Nephron progenitor cell (in vitro differentiated cells): ENCODE measurements around the gene PANK3.
"Not testable (repeated sequence)": the region's sequence is repeated elsewhere in the genome, so short reads cannot be mapped to it uniquely, and the experiment has no call there.

Source experiments
- DNase-seq: peaks from one replicate; pipeline ENCODE4 v3.0.0; 2021
- H3K27ac Mint-ChIP-seq: 2 replicates; pipeline ENCODE4 v1.8.0; 2021; ENCODE audit warnings: mild to moderate bottlenecking, moderate library complexity, mixed read lengths
- H3K27me3 Mint-ChIP-seq: 2 replicates; pipeline ENCODE4 v1.8.0; 2021; ENCODE audit warnings: mild to moderate bottlenecking, low read depth, mixed read lengths; ENCODE audit not compliant: poor library complexity
- H3K36me3 Mint-ChIP-seq: 2 replicates; pipeline ENCODE4 v1.8.0; 2021; ENCODE audit warnings: low read depth, mixed read lengths
- H3K4me1 Mint-ChIP-seq: 2 replicates; pipeline ENCODE4 v1.8.0; 2021; ENCODE audit warnings: mixed read lengths
- H3K4me3 Mint-ChIP-seq: 2 replicates; pipeline ENCODE4 v1.8.0; 2021; ENCODE audit warnings: mild to moderate bottlenecking, moderate library complexity, mixed read lengths
- H3K9me3 Mint-ChIP-seq: 2 replicates; pipeline ENCODE4 v1.8.0; 2021; ENCODE audit warnings: mild to moderate bottlenecking, moderate library complexity, mixed read lengths
- CTCF ChIP-seq: fragments of 200-600 bp; sonication (generic); IDR thresholded peaks from 2 replicates; pipeline ENCODE4 v1.5.0; 2021; ENCODE audit warnings: antibody characterized with exemption

Gene PANK3

GRCh38 chr5:168583742-168584482 is 4.7 kb upstream of the PANK3 start:
- peaks cover 29% of the 10 kb centered on the region for H3K4me1 Mint-ChIP-seq
- no peak overlapping the region for H3K27ac Mint-ChIP-seq
- no peaks in the 10 kb centered on the region for H3K36me3 Mint-ChIP-seq
- no peak for DNase-seq
- H3K27me3 Mint-ChIP-seq: no peaks in the 10 kb centered on the region
- no peaks in the 10 kb centered on the region for H3K9me3 Mint-ChIP-seq
- no peak for TF ChIP-seq CTCF
- H3K4me3 Mint-ChIP-seq: no peak overlapping the region

- not testable (repeated sequence) for H3K9me3 Mint-ChIP-seq, H3K4me3 Mint-ChIP-seq, DNase-seq, H3K27me3 Mint-ChIP-seq
- peak overlapping the region; percentile 99 for H3K27ac Mint-ChIP-seq
- peaks cover 39% of the 10 kb centered on the region for H3K4me1 Mint-ChIP-seq
- H3K36me3 Mint-ChIP-seq: peaks cover 16% of the 10 kb centered on the region
Measured at GRCh38 chr5:168580814-168581469, 1.8 kb upstream of the PANK3 start.

GRCh38 chr5:168580227-168580508 is 1.0 kb upstream of the PANK3 start:
- Mint-ChIP-seq H3K4me3 (peak overlapping the region; percentile 85), H3K27me3 (no peaks in the 10 kb centered on the region), H3K36me3 (peaks cover 24% of the 10 kb centered on the region), H3K4me1 (peaks cover 36% of the 10 kb centered on the region), H3K27ac (peak overlapping the region; percentile 99), H3K9me3 (peaks cover 15% of the 10 kb centered on the region)
- TF ChIP-seq CTCF: no peak
- DNase-seq: peak; percentile 15

GRCh38 chr5:168579488-168580226 is 489 bp upstream of the PANK3 start:
- Mint-ChIP-seq H3K4me1 (peaks cover 32% of the 10 kb centered on the region), H3K36me3 (peaks cover 29% of the 10 kb centered on the region), H3K27me3 (no peaks in the 10 kb centered on the region), H3K4me3 (peak overlapping the region; percentile 85), H3K27ac (peak overlapping the region; percentile 99), H3K9me3 (peaks cover 20% of the 10 kb centered on the region)
- TF ChIP-seq CTCF: no peak
- peak; percentile 98 for DNase-seq

GRCh38 chr5:168578006-168578405 is 1.2 kb downstream of the PANK3 start:
- Mint-ChIP-seq H3K4me3 (peak overlapping the region; percentile 98), H3K9me3 (peaks cover 28% of the 10 kb centered on the region), H3K27me3 (no peaks in the 10 kb centered on the region), H3K27ac (peak overlapping the region; percentile 91), H3K4me1 (peaks cover 32% of the 10 kb centered on the region), H3K36me3 (peaks cover 43% of the 10 kb centered on the region)
- no peak for TF ChIP-seq CTCF
- DNase-seq: no peak
